T-helper 2 cell (primary cell): ENCODE measurements around the gene TXNDC15.
A peak's percentile ranks its signal among the peaks of the same experiment; 100 is the strongest.

Experiments
- DNase-seq, 5 experiments: peaks; one replicate each; pipeline versions ENCODE4 v3.0.0 to v3.0.0-alpha.2; 2012 to 2022

Gene TXNDC15

GRCh38 chr5:134920848-134921575, 46.8 kb downstream of the TXNDC15 start:
- peak in 1 of 5 experiments; percentile 54 for DNase-seq

GRCh38 chr5:134932508-134932907, 58.3 kb downstream of the TXNDC15 start:
- no peak for DNase-seq

- DNase-seq, result no peak
Observed at GRCh38 chr5:134934202-134934601, 60.0 kb downstream of the TXNDC15 start.

DNA sequence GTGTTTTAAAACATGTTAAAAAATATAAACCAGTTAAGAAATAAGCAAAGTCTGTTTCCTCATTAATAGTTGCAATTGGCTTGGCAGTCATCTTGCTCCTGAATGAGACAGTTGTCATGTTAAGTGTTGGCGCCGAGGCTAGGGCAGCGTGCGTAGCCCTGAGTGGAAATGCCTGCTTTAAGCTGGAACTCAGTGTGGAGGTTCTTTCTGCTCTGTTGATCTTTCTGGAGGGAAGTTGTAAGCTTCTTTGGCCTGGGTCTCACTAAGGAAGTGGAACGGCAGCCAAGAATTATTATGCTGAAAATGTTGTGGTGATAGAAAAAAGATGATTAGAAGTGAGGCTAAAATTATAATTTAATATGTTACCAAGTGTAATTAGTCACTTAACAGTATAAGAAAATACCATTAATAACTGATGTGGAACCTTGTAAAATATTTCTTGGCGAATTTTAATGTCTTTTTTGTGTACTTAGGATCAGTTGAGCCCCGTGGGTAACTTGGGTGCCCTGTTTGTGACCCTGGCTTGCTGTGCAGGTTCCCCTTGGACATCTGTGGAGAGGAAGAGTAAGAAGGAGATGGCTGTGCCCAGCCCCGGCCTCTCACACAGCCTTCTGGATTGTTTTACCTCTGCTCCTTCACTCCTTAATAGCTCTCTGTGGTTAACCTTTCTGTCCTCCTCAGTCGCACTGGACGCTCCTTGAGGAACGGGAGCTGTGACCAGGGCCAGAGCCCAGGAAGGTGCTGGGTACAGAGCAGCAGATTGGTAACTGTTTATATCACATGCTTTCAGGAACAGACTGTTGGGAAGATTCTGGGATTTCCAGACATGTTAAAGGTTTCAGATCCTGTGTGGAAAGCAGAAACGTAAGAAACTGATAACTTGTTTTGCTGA, 61.8 kb downstream of the TXNDC15 start:
- DNase-seq, result no peak

GRCh38 chr5:134937526-134937925, 63.4 kb downstream of the TXNDC15 start:
- DNase-seq, result no peak

DNA sequence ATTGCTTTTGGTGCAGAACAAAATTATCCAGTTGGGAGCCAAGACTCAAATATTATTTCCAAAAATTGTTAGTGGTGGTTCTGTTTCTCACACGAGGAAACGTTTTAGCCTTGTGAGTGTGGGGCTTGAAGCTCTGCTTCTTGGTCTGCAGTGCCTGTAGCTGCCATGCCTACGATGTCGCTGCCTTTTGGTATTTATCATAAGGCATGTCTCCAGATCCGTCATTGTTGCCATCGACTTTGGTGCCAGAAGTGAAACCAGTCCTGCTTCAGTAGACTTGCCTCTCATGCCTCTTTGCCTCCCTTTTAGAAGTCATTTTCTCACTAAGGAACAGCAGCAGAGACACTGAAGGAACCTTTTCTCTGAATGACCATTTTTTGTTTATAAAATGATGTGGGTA, 63.9 kb downstream of the TXNDC15 start:
- no peak for DNase-seq

- DNase-seq, result no peak
Observed at GRCh38 chr5:134939500-134939899, 65.3 kb downstream of the TXNDC15 start.

GRCh38 chr5:134943547-134943946, 69.4 kb downstream of the TXNDC15 start:
- no peak for DNase-seq

GRCh38 chr5:134944630-134945029, 70.5 kb downstream of the TXNDC15 start:
- DNase-seq, result no peak

GRCh38 chr5:134945041-134945440, 70.9 kb downstream of the TXNDC15 start:
- no peak for DNase-seq

DNA sequence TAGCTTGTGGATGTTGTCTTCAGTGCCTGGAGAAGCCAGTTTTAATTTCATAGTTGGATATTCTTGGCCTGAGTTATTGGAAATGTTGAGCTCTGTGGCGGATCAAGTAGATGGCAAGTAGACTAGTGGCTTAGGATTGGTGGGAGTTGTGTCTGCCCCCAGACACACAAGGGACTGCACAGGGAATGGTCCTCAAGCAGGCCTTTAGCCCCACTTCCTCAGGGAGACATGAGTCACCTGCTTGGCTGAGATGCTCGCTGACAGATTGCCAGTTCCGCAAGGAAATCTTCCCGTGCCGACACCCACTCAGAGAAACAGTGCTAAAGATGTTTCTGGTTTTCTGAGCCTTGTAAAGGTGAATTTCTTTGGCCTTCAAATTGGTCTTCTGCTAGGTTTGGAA, 74.7 kb downstream of the TXNDC15 start:
- no peak for DNase-seq

GRCh38 chr5:134949316-134949715, 75.1 kb downstream of the TXNDC15 start:
- no peak for DNase-seq
